Measurements from ENCODE around the gene ZSCAN12. TPM values are rescaled to one million over a fixed set of nuclear protein-coding genes. Genes with fewer than 3 reads are reported as not detected.

Gene ZSCAN12
- polyA plus RNA-seq, 1 donor from 2014 or later, result 20.3 TPM

DNA sequence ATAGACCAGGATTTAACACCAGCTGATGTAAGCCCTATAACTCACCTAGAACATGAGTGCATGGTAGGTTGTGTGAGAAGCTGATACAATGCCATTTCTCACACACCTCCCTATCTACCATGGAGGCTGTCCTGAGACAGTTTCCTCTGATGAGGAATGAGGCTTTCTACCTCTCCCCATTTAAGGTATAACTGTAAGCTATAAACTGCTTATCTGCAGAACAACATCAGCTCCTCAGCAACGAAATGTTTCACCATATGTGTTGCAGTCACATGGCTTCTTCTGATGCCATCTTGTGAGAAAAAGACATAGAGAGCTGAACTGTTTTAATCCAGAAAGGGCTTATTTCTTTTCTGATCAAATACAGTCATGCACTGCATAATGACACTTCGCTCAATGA is 29.1 kb downstream of the ZSCAN12 start:
- Histone ChIP-seq H3K9me3 (ENCODE audit: low read length) (no peaks in the 10 kb centered on the region), H3K9ac (ENCODE audit: low read length) (no peak overlapping the region), H3K79me2 (replicated peaks; ENCODE audit: insufficient read depth, low read length) (no peaks in the 10 kb centered on the region), H3F3A (ENCODE audit: insufficient read depth, low read length, poor library complexity, severe bottlenecking) (no peaks in the 10 kb centered on the region), H3K4me2 (ENCODE audit: low read length) (no peak overlapping the region), H3K4me3 (ENCODE audit: low read length) (no peak overlapping the region), H3K36me3 (ENCODE audit: insufficient read depth, low read length) (no peaks in the 10 kb centered on the region), H3K27ac (ENCODE audit: low read length) (no peak overlapping the region), H2AFZ (ENCODE audit: low read depth, low read length) (no peak overlapping the region), H3K27me3 (ENCODE audit: insufficient read depth, low read depth, low read length) (no peaks in the 10 kb centered on the region), H3K9me2 (ENCODE audit: insufficient read depth, low read length) (no peaks in the 10 kb centered on the region), H4K20me1 (ENCODE audit: insufficient read depth) (no peaks in the 10 kb centered on the region)
- TF ChIP-seq, protein P1, sequence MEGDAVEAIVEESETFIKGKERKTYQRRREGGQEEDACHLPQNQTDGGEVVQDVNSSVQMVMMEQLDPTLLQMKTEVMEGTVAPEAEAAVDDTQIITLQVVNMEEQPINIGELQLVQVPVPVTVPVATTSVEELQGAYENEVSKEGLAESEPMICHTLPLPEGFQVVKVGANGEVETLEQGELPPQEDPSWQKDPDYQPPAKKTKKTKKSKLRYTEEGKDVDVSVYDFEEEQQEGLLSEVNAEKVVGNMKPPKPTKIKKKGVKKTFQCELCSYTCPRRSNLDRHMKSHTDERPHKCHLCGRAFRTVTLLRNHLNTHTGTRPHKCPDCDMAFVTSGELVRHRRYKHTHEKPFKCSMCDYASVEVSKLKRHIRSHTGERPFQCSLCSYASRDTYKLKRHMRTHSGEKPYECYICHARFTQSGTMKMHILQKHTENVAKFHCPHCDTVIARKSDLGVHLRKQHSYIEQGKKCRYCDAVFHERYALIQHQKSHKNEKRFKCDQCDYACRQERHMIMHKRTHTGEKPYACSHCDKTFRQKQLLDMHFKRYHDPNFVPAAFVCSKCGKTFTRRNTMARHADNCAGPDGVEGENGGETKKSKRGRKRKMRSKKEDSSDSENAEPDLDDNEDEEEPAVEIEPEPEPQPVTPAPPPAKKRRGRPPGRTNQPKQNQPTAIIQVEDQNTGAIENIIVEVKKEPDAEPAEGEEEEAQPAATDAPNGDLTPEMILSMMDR (IDR thresholded peaks at IDR 0.05; ENCODE audit: poor library complexity, severe bottlenecking), result no peak
- TF ChIP-seq SMC3 (conservative IDR thresholded peaks at IDR 0.05; ENCODE audit: poor library complexity), result no peak
- TF ChIP-seq EP300 (conservative IDR thresholded peaks at IDR 0.05; ENCODE audit: poor library complexity, severe bottlenecking), result no peak
- no peak for TF ChIP-seq EZH2 (IDR thresholded peaks at IDR 0.05; ENCODE audit: borderline replicate concordance, insufficient read depth, low read length, poor library complexity, severe bottlenecking)
- TF ChIP-seq POLR2AphosphoS5 (IDR thresholded peaks at IDR 0.05), result no peak
- TF ChIP-seq TAF1 (IDR thresholded peaks at IDR 0.05; ENCODE audit: low read depth), result no peak
- no peak for TF ChIP-seq MXI1 (conservative IDR thresholded peaks at IDR 0.05; ENCODE audit: poor library complexity, severe bottlenecking)
- TF ChIP-seq, protein P2, sequence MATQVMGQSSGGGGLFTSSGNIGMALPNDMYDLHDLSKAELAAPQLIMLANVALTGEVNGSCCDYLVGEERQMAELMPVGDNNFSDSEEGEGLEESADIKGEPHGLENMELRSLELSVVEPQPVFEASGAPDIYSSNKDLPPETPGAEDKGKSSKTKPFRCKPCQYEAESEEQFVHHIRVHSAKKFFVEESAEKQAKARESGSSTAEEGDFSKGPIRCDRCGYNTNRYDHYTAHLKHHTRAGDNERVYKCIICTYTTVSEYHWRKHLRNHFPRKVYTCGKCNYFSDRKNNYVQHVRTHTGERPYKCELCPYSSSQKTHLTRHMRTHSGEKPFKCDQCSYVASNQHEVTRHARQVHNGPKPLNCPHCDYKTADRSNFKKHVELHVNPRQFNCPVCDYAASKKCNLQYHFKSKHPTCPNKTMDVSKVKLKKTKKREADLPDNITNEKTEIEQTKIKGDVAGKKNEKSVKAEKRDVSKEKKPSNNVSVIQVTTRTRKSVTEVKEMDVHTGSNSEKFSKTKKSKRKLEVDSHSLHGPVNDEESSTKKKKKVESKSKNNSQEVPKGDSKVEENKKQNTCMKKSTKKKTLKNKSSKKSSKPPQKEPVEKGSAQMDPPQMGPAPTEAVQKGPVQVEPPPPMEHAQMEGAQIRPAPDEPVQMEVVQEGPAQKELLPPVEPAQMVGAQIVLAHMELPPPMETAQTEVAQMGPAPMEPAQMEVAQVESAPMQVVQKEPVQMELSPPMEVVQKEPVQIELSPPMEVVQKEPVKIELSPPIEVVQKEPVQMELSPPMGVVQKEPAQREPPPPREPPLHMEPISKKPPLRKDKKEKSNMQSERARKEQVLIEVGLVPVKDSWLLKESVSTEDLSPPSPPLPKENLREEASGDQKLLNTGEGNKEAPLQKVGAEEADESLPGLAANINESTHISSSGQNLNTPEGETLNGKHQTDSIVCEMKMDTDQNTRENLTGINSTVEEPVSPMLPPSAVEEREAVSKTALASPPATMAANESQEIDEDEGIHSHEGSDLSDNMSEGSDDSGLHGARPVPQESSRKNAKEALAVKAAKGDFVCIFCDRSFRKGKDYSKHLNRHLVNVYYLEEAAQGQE (IDR thresholded peaks at IDR 0.05; ENCODE audit: borderline replicate concordance), result no peak
- no peak for TF ChIP-seq RAD21 (conservative IDR thresholded peaks at IDR 0.05)

DNA sequence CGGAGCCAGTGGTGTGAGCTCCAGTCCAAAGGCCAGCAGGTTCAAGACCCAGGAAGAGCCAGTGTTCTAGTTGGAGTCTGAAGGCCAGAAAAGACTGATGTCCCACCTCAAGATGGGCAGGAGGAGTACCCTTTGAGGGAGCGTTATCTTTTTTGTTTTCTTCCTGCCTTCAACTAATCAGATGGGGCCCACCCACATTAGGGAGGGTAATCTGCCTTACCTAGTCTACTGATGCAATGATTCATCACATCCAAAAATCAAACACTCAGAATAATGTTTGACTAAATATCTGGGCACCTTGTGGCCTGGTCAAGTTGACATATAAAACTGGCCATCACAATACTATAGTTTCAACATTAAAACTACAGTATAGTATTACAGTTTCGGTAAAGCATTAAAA is 30.1 kb downstream of the ZSCAN12 start:
- Histone ChIP-seq H3K27me3 (ENCODE audit: insufficient read depth, low read depth, low read length) (no peaks in the 10 kb centered on the region), H3K79me2 (replicated peaks; ENCODE audit: insufficient read depth, low read length) (no peaks in the 10 kb centered on the region), H3K9me2 (ENCODE audit: insufficient read depth, low read length) (no peaks in the 10 kb centered on the region), H4K20me1 (ENCODE audit: insufficient read depth) (no peaks in the 10 kb centered on the region), H2AFZ (ENCODE audit: low read depth, low read length) (no peak overlapping the region), H3K27ac (ENCODE audit: low read length) (no peak overlapping the region), H3K9me3 (ENCODE audit: low read length) (no peaks in the 10 kb centered on the region), H3K4me2 (ENCODE audit: low read length) (no peak overlapping the region), H3K36me3 (ENCODE audit: insufficient read depth, low read length) (no peaks in the 10 kb centered on the region), H3K4me3 (ENCODE audit: low read length) (no peak overlapping the region), H3F3A (ENCODE audit: insufficient read depth, low read length, poor library complexity, severe bottlenecking) (no peaks in the 10 kb centered on the region), H3K9ac (ENCODE audit: low read length) (no peak overlapping the region)
- TF ChIP-seq TAF1 (IDR thresholded peaks at IDR 0.05; ENCODE audit: low read depth) (no peak), EP300 (conservative IDR thresholded peaks at IDR 0.05; ENCODE audit: poor library complexity, severe bottlenecking) (no peak), MXI1 (conservative IDR thresholded peaks at IDR 0.05; ENCODE audit: poor library complexity, severe bottlenecking) (no peak), POLR2AphosphoS5 (IDR thresholded peaks at IDR 0.05) (no peak), EZH2 (IDR thresholded peaks at IDR 0.05; ENCODE audit: borderline replicate concordance, insufficient read depth, low read length, poor library complexity, severe bottlenecking) (no peak), RAD21 (conservative IDR thresholded peaks at IDR 0.05) (no peak), SMC3 (conservative IDR thresholded peaks at IDR 0.05; ENCODE audit: poor library complexity) (no peak)
- TF ChIP-seq, protein P2 (IDR thresholded peaks at IDR 0.05; ENCODE audit: borderline replicate concordance), result no peak
- TF ChIP-seq, protein P1 (IDR thresholded peaks at IDR 0.05; ENCODE audit: poor library complexity, severe bottlenecking), result no peak

Measured in neural cell (in vitro differentiated cells).